ENCODE results near the gene ARID1B. TPM values are rescaled to one million over a fixed set of nuclear protein-coding genes. Genes with fewer than 3 reads are reported as not detected.

The ARID1B gene
- total and polyA plus RNA-seq, 9 of the 15 experiments (the other 6 are each of a cell fraction or from before 2014, with no cell fraction given), result 12.5 to 50.5 (median 25.8) TPM

DNA sequence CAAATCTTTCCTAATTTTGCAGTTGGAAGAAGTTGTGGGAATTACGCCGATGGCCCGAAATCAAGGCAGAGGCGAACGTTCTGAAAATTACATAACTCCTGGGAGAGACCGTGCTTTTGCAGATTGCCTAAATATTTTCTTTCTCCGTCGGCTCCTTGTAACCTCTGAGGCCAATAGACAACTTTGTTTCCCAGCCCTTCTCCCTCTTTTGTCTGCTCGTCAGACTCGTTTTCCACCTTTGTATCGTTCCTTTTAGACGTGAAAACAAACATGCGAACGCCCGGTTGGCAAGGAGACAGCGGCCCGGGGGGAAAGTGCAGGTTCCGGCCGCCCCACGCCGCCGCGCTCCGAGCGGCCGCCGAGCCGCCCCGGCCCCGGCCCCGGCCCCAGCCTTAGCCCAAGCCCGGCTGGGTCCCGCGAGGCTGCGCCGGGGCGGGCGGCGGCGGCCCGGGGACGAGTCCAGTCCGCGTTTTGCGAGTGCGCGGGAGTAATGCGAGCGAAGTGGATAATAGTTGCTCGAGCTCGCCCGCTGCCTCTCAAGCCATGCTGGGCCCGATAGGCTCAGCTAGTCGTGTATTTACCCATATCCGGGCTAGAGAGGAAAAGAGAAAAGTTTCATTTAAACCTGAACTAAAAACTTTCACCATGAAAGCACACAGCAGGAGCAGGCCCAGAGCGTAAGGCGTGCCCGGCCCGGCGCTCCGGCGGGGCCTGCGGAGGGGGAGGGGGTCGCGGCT is at the start of gene ARID1B (continued):
- TF ChIP-seq, protein P1, sequence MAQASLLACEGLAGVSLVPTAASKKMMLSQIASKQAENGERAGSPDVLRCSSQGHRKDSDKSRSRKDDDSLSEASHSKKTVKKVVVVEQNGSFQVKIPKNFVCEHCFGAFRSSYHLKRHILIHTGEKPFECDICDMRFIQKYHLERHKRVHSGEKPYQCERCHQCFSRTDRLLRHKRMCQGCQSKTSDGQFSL (CRISPR knock-in tag; IDR thresholded peaks at IDR 0.05), result no peak; the same call in 1 of the 2 replicates
- TF ChIP-seq, protein P1 (tag; IDR thresholded peaks at IDR 0.05), result 0 out of 4 replicates have a peak, but pooled peaks of 1 of the 2 experiments have one; percentile 34
- TF ChIP-seq RAD21 (CRISPR knock-in tag; conservative IDR thresholded peaks at IDR 0.05 in 1 of 2, IDR thresholded peaks at IDR 0.05 in 1 of 2) (peak in 1 of 2 experiments; percentile 15; a peak in 1 of 4 replicates), GATA2 (CRISPR knock-in tag; IDR thresholded peaks at IDR 0.05) (no peak), ARID1B (IDR thresholded peaks at IDR 0.05) (no peak), ZNF24 (IDR thresholded peaks at IDR 0.05) (0 out of 2 replicates have a peak, but pooled peaks have one; percentile 32), DMBX1 (CRISPR knock-in tag; IDR thresholded peaks at IDR 0.05; ENCODE audit: borderline replicate concordance) (peak; percentile 50; the same call in 1 of the 2 replicates), NFATC3 (IDR thresholded peaks at IDR 0.05) (no peak), ZNF212 (CRISPR knock-in tag; IDR thresholded peaks at IDR 0.05) (0 out of 2 replicates have a peak, but pooled peaks have one; percentile 50), ZKSCAN1 (IDR thresholded peaks at IDR 0.05; ENCODE audit: low read depth, low read length) (no peak), GABPA (tag; conservative IDR thresholded peaks at IDR 0.05; ENCODE audit: low read depth) (peak; percentile 60), RFX1 (IDR thresholded peaks at IDR 0.05) (peak; percentile 39), CCNT2 (IDR thresholded peaks at IDR 0.05; ENCODE audit: borderline replicate concordance, extremely low read depth, insufficient read length, low read depth, low read length) (peak; percentile 84), SAP30 (IDR thresholded peaks at IDR 0.05; ENCODE audit: borderline replicate concordance, insufficient read depth, low read depth, low read length, poor library complexity, severe bottlenecking) (no peak), JUN (IDR thresholded peaks at IDR 0.05; ENCODE audit: borderline replicate concordance, low read depth, low read length) (no peak), JUN (CRISPR knock-in tag; IDR thresholded peaks at IDR 0.05; ENCODE audit: borderline replicate concordance) (no peak), RBFOX2 (IDR thresholded peaks at IDR 0.05; ENCODE audit: low read depth, low read length) (peak; percentile 85)
- TF ChIP-seq, protein P2, sequence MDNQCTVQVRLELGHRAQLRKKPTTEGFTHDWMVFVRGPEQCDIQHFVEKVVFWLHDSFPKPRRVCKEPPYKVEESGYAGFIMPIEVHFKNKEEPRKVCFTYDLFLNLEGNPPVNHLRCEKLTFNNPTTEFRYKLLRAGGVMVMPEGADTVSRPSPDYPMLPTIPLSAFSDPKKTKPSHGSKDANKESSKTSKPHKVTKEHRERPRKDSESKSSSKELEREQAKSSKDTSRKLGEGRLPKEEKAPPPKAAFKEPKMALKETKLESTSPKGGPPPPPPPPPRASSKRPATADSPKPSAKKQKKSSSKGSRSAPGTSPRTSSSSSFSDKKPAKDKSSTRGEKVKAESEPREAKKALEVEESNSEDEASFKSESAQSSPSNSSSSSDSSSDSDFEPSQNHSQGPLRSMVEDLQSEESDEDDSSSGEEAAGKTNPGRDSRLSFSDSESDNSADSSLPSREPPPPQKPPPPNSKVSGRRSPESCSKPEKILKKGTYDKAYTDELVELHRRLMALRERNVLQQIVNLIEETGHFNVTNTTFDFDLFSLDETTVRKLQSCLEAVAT (IDR thresholded peaks at IDR 0.05), result 0 out of 4 replicates have a peak, but pooled peaks have one; percentile 17 to 39
